ENCODE results near the gene D2HGDH.

GRCh38 chr2:241814393-241814642, 79.9 kb downstream of the D2HGDH start:
- TF ChIP-seq CTCF (IDR thresholded peaks at IDR 0.05 in 2 of 3, conservative IDR thresholded peaks at IDR 0.05 in 1 of 3; ENCODE audit: control insufficient read depth in 2 of 3, extremely low read depth in 1 of 3, insufficient read depth in 1 of 3, low read depth in 3 of 3, low read length in 3 of 3) = no peak
- no peak for TF ChIP-seq ZBTB40 (IDR thresholded peaks at IDR 0.05; ENCODE audit: borderline replicate concordance)
- TF ChIP-seq MXI1 (IDR thresholded peaks at IDR 0.05; ENCODE audit: low read depth, low read length) = no peak
- no peak for TF ChIP-seq HDAC2 (IDR thresholded peaks at IDR 0.05)
- no peak for TF ChIP-seq EGR1 (IDR thresholded peaks at IDR 0.05; ENCODE audit: borderline replicate concordance in 1 of 2, low read depth in 2 of 2, low read length in 2 of 2)
- no peak for TF ChIP-seq NR2C2 (IDR thresholded peaks at IDR 0.05; ENCODE audit: borderline replicate concordance, control insufficient read depth, insufficient read length, low read depth)
- no peak for TF ChIP-seq MTA2 (IDR thresholded peaks at IDR 0.05; ENCODE audit: low read depth)
- no peak for TF ChIP-seq POLR2AphosphoS2 (IDR thresholded peaks at IDR 0.05; ENCODE audit: low read depth, low read length)
- no peak for TF ChIP-seq SP1 (IDR thresholded peaks at IDR 0.05; ENCODE audit: low read depth, low read length)
- TF ChIP-seq EP300 (IDR thresholded peaks at IDR 0.05; ENCODE audit: borderline replicate concordance in 1 of 2, control insufficient read depth in 1 of 2, low read depth in 2 of 2, low read length in 2 of 2) = no peak
- TF ChIP-seq E2F4 (IDR thresholded peaks at IDR 0.05; ENCODE audit: low read depth, low read length) = no peak
- TF ChIP-seq FOS (IDR thresholded peaks at IDR 0.05; ENCODE audit: borderline replicate concordance, extremely low read depth, insufficient read length) = no peak
- TF ChIP-seq POLR2AphosphoS5 (IDR thresholded peaks at IDR 0.05; ENCODE audit: low read length) = no peak
